Right ventricle myocardium inferior (tissue), 1 donor: ENCODE measurements around the gene RAB27A. TPM values are rescaled to one million over a fixed set of nuclear protein-coding genes. Genes with fewer than 3 reads are reported as not detected.
"Not testable (repeated sequence)": the region's sequence is repeated elsewhere in the genome, so short reads cannot be mapped to it uniquely, and the experiment has no call there.

ENCODE experiments used
- ATAC-seq: fragments of 200-7000 bp; cut with Tn5 transposase; one replicate; pipeline ENCODE4 v1.9.1; 2020; ENCODE audit warnings: mild to moderate bottlenecking, moderate library complexity
- DNase-seq: peaks from one replicate; pipeline ENCODE4 v3.0.0; 2021; ENCODE audit errors: missing footprints
- intact Hi-C: fragments of 100-400 bp; cut with DNase I; formaldehyde crosslinking; loops from one replicate; pipeline ENCODE4 v1.11.0; 2022
- total RNA-seq: library from RNA; stranded (reverse); fragmentation: NEBNext Ultra II Directional; extraction: Animal tissue kit (Norgen Biotek cat#: 25700); gene quantifications from one replicate; pipeline ENCODE4 v1.2.1, GENCODE V29; 2021
- donor health status: DM: no; HTN: yes; CAD: no; lungs with severe emphysema.

The RAB27A gene
- total RNA-seq, 1 donor from 2014 or later = 6.1 TPM

DNA sequence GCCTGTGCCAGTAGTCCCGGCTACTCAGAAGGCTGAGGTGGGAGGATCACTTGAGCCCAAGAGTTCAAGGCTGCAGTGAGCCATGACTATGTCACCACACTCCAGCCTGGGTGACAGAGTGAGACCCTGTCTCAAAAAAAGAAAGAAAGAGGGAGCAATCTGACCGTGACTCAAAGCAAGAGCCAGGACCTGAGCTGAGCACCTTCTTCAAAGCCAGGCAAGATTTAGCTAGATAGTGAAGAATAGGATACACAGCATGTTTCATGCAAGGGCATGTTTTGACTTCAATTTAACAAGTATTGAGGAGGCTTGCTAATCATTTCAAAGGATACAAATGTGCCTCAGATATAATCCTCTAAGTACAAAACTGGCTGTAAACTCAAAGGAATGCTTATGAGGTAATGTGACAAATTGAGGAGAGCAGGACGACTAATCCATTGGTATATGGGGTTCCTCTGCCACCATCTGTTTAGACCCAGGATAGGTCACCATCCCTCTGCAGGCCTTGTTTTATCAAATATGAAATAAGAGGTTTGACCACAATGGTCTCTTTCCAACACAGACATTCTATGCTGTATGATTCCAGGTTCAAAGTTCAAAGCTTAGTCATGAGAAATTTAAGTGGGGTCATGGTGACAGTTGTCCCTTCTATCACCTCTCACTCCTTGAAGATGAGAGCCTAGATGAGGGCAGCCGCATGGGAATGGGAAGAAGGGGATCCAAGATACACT, 33.2 kb downstream of the RAB27A start:
- no peak for ATAC-seq
- intact Hi-C loops = no loop called here
- no peak for DNase-seq

DNA sequence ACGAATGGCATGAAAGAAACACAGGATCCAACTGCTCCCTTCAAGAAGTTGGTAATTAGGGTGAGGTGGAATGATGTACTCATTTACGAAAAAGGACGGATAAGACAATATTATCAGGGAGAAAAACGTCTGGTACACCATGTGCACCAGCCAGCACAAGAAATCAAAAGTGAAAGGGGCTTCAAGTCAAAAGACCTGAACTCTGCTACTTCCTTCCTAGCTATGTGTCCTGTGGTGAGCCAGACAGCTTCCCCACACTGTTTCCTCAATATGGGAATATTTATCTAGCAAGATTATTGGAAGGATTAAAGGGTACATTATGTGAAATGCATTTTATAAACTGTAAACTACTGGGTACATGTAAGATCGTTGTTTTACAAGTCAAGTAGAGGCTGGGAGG, 33.9 kb downstream of the RAB27A start:
- DNase-seq (no peak), ATAC-seq (no peak)
- intact Hi-C loops = no loop called here

DNA sequence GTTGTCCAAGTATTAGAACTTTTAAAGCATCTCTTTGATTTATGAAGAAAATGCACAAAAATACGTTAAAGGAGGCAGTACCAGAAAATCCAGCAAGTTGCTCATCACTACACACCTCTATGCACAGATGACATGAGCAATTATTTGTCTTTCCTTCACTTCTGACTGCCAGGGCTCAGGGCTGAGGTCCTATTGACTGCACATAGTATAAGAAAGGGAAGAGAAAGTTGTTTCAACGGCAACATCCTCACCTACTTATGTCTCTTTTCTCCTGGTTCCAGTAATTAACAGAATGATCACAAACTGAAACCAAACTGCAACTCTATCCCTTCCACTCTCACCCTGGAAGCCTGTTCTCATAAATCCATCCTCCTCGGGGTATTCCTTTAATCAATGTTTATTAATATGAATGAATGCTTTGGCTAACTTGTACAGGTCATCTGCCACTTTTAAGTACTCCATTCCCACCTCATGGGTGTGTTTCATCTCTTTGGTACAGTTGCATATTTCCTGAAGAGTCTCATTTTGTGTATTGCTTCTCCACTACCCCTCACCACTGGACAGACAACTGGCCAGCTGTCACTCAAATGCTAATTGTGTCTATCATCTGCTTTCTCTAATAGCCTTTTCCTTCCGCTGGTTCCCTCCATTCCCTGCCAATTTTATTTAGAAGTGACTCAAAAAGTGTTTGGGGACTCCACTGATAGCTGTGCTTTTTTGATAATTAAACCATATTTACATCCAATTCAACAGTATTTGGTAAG, 34.5 kb downstream of the RAB27A start:
- DNase-seq (no peak), ATAC-seq (no peak)
- intact Hi-C loops = no loop called here

DNA sequence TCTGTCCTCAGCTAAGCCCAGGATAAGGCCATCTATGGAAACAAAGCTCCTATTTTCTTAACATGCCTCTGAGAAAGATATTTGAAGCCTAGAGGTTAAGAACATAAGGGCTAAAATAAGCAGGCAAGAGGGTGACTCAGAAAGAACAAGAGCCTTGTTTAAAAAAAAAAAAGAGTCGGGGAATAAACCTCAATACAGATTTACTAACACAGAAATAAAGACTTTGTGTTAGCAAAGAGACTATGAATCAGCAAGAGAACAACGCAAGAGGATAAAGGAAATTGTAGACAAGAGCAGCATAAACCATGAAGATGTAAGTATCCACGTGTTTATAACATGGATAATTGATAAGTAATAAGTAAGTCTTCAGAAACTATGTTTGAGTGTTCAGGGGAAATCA, 36.0 kb downstream of the RAB27A start:
- intact Hi-C loops = no loop called here
- ATAC-seq (no peak), DNase-seq (no peak)

DNA sequence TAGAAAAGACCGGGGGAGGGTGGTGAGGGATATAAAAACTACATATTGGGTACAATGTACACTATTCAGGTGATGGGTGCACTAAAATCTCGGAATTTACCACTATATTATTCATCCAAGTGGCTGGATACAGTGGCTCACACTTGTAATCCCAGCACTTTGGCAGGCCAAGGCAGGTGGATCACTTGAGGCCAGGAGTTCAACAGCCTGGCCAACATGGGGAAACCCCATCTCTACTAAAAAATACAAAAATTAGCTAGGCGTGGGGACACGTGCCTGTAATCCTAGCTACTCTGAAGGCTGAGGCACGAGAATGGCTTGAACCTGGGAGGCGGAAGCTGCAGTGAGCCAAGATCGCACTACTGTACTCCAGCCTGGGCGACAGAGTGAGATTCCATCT, 37.4 kb downstream of the RAB27A start:
- DNase-seq, ATAC-seq, intact Hi-C loops: not testable (repeated sequence)

DNA sequence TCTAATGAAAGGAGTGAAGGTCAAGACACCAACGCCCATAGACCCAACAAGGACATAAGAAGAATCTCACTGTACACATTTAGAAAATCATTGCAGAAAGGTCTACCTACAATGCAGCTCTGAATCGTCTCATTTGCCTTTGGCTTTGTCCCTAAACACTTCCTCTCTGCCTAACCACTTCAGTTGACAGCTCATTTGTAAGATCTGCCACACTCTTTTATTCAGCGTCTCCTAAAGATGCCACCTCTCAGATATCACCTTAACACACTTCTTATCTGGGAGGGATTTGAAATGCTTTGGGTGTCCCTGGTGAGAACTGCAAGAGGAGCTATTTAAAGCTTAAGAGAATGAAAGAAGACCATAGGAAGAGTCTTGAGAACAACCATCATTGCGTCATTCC, 38.7 kb downstream of the RAB27A start:
- DNase-seq (no peak), ATAC-seq (no peak)
- intact Hi-C loops = no loop called here

DNA sequence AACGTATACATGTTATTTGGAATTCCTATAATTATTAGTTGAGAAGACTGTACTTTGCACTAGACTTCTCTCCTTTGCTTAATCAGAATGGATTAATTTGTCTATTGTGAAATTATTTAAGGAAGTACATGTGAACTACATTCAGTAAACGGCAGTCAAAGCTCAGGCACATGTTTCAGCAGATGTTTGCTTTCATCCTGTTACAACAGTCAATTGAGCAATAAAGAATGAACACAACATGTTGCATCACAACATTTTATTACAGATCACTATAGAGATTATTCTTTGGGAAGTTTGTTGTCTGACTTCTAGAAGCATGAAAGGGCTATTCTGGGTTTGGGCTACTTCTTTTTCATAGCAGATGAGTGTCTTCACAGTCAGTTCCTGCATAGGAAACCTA, 39.2 kb downstream of the RAB27A start:
- ATAC-seq = peak; percentile 52
- DNase-seq = no peak
- intact Hi-C loops = no loop called here

DNA sequence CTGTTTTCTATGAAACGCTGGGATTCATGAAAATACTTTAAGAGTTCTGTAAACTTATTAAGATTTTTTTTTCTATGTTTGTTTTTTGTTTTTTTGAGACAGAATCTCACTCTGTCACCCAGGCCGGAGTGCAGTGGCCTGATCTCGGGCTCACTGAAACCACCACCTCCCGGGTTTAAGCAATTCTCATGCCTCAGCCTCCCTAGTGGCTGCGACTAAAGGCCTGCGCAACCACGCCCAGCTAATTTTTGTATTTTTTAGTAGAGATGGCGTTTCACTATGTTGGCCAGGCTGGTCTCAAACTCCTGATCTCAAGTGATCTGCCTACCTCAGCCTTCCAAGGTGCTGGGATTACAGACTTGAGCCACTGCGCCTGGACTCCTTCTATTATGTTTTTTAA, 39.7 kb downstream of the RAB27A start:
- intact Hi-C loops, ATAC-seq, DNase-seq: not testable (repeated sequence)

DNA sequence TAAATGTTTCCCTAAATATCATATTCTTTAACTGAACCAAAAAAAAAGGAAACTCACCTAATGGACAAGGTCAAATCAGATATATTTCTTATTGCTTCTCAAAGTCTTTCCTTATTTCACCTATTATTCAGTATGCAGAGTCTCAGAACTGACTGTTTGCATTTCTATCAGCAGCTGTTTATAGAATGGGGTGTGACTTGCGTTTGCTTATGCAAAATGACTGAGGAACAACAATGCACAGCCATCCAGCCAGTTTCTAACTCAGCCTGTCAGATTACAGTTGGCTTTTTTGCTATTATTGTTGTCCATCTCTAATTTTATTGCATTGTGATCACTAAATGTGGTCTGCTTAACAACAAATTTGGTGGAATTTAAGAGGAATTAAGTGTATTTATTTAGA, 40.7 kb downstream of the RAB27A start:
- intact Hi-C loops = no loop called here
- DNase-seq (no peak), ATAC-seq (no peak)

DNA sequence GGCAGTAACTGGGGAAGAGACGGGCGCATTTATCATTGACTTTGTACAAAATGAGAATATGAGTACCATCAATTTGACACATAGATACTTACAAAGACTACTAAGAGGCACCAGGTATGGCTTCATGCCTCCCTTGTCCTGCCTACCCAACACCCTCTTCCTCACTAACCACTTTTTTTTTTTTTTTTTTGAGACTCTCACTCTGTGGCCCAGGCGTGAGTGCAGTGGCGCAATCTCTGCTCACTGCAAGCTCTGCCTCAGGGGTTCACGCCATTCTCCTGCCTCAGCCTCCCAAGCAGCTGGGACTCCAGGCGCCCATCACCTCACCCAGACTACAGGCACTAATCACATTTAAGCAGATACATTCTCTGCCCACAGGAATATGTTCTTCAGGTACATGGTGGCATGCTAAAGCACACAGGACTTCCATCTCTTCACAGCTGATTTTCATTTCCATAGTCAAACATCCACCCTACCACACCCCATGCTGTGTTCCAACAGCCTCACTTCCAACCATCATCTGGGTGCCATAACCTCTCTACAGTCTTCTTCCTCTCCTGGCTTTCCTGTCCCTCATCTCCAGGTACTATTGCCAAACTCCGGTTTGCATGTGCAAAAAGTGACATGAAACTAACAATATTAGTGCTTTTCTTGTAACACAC, 41.7 kb downstream of the RAB27A start:
- DNase-seq (peak; percentile 74), ATAC-seq (no peak)
- intact Hi-C loops = no loop called here

DNA sequence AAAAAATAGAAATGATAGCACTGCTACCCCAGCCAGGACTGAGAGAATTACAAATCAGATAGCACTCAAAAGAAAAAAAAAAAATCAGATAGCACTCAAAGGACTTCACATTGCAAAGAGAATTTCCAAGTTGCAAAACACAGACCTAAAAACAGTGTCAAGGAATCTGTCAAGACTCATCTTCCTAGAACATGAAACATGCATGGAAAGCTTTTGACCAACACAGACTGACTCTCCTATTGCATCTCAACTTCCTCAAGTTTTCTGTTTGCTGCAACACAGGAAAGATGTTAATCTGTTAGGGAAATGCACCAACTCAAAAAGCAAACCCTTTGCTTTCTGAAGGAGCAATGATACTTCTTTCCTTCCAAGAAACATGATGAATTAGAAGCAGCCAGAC, 42.3 kb downstream of the RAB27A start:
- ATAC-seq = no peak
- DNase-seq = no peak
- intact Hi-C loops = no loop called here

DNA sequence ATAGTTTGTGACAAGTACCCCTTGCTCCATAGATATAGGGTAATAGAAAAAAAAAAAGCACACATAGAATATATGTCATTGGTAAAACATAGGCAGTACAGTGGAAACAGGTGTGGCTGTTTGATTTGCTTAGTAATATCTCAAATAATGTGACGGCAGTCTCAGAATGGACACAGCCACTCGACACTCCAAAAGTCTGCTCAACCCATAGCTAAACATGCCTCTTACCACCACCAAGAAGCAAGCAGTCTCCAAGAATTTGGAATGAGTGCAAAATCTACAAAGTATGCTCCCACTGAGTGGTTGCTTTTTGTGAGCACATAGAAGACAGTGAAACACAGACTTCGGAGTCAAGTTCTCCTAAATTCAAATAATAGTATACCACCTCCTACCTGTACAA, 43.0 kb downstream of the RAB27A start:
- intact Hi-C loops = no loop called here
- DNase-seq (no peak), ATAC-seq (no peak)

DNA sequence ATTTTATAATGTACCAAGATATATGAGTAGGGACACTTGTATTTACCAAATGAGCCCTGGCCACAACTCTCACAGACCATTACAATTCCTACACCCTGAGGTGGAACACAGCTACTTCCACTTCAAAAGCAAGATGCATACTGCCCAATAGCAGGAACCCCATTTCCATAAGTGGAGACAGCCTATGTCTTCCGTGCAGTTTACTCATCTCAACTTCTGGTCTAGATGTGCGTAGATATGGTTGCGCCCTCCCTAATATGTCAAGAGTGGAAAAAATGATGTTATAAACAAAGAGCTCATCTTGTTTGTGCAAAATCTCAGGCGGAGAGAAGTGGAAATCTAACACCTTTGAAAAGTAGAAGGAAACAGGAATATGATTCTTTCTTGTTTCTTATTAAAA, 44.6 kb downstream of the RAB27A start:
- ATAC-seq (no peak), DNase-seq (no peak)
- intact Hi-C loops = no loop called here

DNA sequence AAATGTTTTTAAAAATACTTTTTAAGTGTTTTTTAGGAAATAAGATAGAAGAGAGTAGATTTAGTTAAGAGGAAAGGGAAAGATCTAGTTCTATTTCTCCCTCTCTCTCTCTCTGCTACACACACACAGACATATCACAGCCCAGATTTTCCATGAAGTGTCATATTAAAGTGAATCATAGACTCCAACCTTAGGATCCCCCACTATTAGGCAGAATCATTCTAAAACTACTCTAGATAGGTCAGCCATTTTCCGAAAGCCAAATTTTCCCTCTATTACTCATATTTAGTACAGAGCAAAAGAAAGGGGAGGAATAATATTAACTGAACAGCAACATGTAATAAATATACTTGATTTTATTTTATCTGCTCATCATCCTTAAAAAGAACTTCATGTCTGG, 47.7 kb downstream of the RAB27A start:
- no peak for DNase-seq
- intact Hi-C loops = no loop called here
- ATAC-seq = no peak

DNA sequence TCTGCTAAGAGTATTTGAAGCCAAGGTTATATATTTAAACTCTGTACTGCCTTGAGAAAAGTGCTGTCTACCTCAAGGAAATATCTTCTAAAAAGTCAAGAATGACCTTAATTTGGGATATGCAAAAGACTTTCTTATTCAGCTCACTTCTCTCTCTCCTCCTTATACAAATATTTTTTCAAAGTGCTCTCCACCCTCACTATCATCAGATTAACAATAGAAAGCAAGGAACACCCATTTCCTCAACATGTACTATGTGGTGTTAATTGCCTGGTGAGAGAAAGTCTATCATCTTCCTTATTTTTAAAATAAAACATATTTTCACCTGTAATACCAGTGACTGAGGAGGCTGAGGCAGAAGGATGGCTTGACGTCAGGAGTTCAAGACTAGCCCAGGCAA, 48.4 kb downstream of the RAB27A start:
- ATAC-seq (no peak), DNase-seq (no peak)
- intact Hi-C loops = no loop called here

DNA sequence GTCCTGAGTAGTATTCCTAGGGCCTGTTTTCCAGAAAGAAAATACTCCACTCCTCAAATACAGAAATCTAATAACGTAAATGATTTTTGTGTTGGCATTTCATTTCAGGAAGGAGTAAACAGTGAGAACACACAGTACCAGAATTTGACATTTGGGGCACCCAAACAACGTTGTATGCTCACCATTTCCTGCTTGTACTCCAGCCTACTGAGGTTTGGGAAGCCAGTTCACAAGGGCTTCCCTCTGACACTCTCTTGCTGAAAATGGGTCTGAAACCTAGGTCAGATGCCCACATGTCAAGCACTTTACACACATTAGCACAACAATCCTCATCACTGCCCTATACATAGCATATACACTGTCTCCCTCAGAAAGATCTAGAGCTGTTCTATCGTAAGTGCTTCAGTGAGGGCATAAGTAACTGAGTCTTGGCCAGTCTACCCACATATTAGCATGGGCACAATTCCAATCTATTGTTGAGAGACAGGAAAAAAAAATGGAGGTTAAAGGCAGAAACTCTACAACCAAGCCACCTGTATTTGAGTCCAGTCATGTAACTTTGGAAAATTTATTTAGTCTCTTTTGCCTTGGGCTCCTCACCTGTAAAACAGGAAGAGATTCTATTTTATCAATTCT, 49.4 kb downstream of the RAB27A start:
- ATAC-seq (no peak), DNase-seq (no peak)
- intact Hi-C loops = no loop called here

DNA sequence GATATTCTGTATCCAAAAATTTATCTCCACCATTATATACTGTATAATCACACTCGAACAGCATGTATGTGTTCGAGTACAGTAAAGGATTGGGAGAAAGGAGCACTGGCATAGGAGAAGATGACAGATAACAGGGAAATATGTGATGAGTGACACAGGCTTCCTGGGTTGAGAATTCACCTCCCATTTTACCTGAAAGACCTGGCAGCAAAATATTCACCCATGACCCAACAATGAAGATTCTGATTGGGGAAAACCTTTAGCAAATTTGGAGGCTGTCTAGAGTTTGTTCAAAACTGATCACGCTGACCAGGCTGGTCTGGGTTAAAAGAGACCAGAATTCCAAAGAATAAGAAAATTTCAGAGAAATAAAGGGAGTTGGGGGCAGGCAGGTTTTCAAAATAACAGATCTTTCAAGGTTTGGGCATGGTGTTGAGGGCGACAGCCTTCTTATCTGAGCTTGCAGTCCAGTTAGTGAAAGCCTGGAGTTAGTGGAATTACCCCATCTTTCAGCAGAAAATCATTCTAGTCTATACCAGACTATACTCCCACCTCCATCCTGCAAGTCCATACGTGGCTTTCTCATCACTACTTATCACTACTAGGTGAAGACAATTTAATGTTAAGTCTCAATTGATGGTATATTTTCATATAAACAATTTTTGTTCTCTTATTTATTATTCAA, 50.0 kb downstream of the RAB27A start:
- intact Hi-C loops = no loop called here
- no peak for DNase-seq
- ATAC-seq = no peak

DNA sequence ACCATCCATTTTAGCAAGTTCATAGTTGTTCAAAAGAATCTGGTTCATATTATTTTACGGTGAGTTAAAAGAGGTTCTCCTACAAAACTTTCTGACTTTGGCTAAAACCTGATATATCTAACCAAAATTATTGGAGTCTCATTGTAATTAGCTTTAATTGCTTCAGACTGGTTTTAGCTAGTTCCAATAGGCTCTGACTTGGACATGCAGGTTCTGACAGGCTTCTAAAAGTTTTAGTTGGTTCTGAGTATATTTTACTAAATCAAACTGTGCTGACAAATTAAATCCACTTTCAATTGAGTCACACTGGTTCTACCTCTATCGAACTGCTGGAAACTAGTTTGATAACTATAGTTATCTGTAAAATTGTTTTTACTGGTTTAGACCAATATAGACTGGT, 50.7 kb downstream of the RAB27A start:
- no peak for DNase-seq
- intact Hi-C loops = no loop called here
- no peak for ATAC-seq
